H9 (cell line): ENCODE measurements around the gene COA1. TPM values are rescaled to one million over a fixed set of nuclear protein-coding genes. Genes with fewer than 3 reads are reported as not detected.

Experiments
- DNase-seq: peaks from one replicate; pipeline ENCODE4 v3.0.0-alpha.2; 2017
- H2AFZ ChIP-seq: one replicate; pipeline ENCODE4 v1.6.1; 2013; ENCODE audit warnings: mild to moderate bottlenecking, low read length, control low read depth, moderate library complexity
- H2AK5ac ChIP-seq: 2 replicates; pipeline ENCODE4 v1.6.1; 2013; ENCODE audit warnings: low read length, control low read depth, mixed read lengths; ENCODE audit not compliant: insufficient read length
- H2BK120ac ChIP-seq: one replicate; pipeline ENCODE4 v1.6.1; 2013; ENCODE audit warnings: low read depth, mild to moderate bottlenecking, low read length, control low read depth, inconsistent platforms; ENCODE audit not compliant: poor library complexity, severe bottlenecking
- H2BK12ac ChIP-seq: 2 replicates; pipeline ENCODE4 v1.6.1; 2013; ENCODE audit warnings: low read length, control low read depth, mixed read lengths, low read depth; ENCODE audit not compliant: insufficient read length
- H2BK15ac ChIP-seq: 2 replicates; pipeline ENCODE4 v1.6.1; 2013; ENCODE audit warnings: low read depth, low read length, control low read depth
- H2BK20ac ChIP-seq: one replicate; pipeline ENCODE4 v1.6.1; 2013; ENCODE audit warnings: low read depth, mild to moderate bottlenecking, low read length, control low read depth, inconsistent platforms; ENCODE audit not compliant: poor library complexity, severe bottlenecking
- H2BK5ac ChIP-seq: 2 replicates; pipeline ENCODE4 v1.6.1; 2013; ENCODE audit warnings: low read length, control low read depth, mixed read lengths; ENCODE audit not compliant: insufficient read length
- H3K14ac ChIP-seq: 2 replicates; pipeline ENCODE4 v1.6.1; 2013; ENCODE audit warnings: low read length, control low read depth; ENCODE audit not compliant: insufficient read depth
- H3K18ac ChIP-seq: 2 replicates; pipeline ENCODE4 v1.6.1; 2013; ENCODE audit warnings: low read depth, mild to moderate bottlenecking, mixed read lengths, low read length, control low read depth; ENCODE audit not compliant: insufficient read length
- H3K23ac ChIP-seq: 2 replicates; pipeline ENCODE4 v1.6.1; 2013; ENCODE audit warnings: low read length, control low read depth, mixed read lengths, low read depth; ENCODE audit not compliant: insufficient read length
- H3K23me2 ChIP-seq: 2 replicates; pipeline ENCODE4 v1.6.1; 2013; ENCODE audit warnings: low read depth, mild to moderate bottlenecking, mixed read lengths, low read length, control low read depth; ENCODE audit not compliant: insufficient read length, poor library complexity, severe bottlenecking
- H3K27ac ChIP-seq: 2 replicates; pipeline ENCODE4 v1.5.1; 2013; ENCODE audit warnings: low read length, control low read depth, mixed read lengths, low read depth; ENCODE audit not compliant: insufficient read length
- H3K27me3 ChIP-seq: 2 replicates; pipeline ENCODE4 v1.6.1; 2013; ENCODE audit warnings: low read length, control low read depth, inconsistent platforms; ENCODE audit not compliant: insufficient read depth
- H3K4ac ChIP-seq: 2 replicates; pipeline ENCODE4 v1.6.1; 2013; ENCODE audit warnings: low read depth, mild to moderate bottlenecking, control low read depth, inconsistent platforms, low read length, moderate library complexity
- H3K4me1 ChIP-seq: 2 replicates; pipeline ENCODE4 v1.6.1; 2013; ENCODE audit warnings: low read length, control low read depth, inconsistent platforms; ENCODE audit not compliant: insufficient read depth
- H3K4me2 ChIP-seq: 2 replicates; pipeline ENCODE4 v1.6.1; 2013; ENCODE audit warnings: low read length, control low read depth, mixed read lengths; ENCODE audit not compliant: insufficient read length, insufficient read depth
- H3K56ac ChIP-seq: 2 replicates; pipeline ENCODE4 v1.6.1; 2013; ENCODE audit warnings: low read depth, mild to moderate bottlenecking, mixed read lengths, low read length, control low read depth; ENCODE audit not compliant: insufficient read length
- H3K79me1 ChIP-seq: 2 replicates; pipeline ENCODE4 v1.6.1; 2013; ENCODE audit warnings: low read depth, mild to moderate bottlenecking, moderate library complexity, low read length, control low read depth, inconsistent platforms; ENCODE audit not compliant: insufficient read depth, poor library complexity, severe bottlenecking
- H3K79me2 ChIP-seq: 2 replicates; pipeline ENCODE4 v1.6.1; 2013; ENCODE audit warnings: low read length, control low read depth, inconsistent platforms; ENCODE audit not compliant: insufficient read depth
- H3K9ac ChIP-seq: 2 replicates; pipeline ENCODE4 v1.6.1; 2013; ENCODE audit warnings: low read length, control low read depth, mixed read lengths; ENCODE audit not compliant: insufficient read length; ENCODE audit errors: extremely low read depth
- H3K9me3 ChIP-seq: one replicate; pipeline ENCODE4 v1.6.1; 2013; ENCODE audit warnings: low read depth, low read length, inconsistent platforms; ENCODE audit not compliant: control insufficient read depth
- H3T11ph ChIP-seq: one replicate; pipeline ENCODE4 v1.6.1; 2013; ENCODE audit warnings: mild to moderate bottlenecking, low read length, control low read depth, inconsistent platforms
- H4K20me1 ChIP-seq: one replicate; pipeline ENCODE4 v1.6.1; 2013; ENCODE audit not compliant: control insufficient read depth, insufficient read length, insufficient read depth
- H4K5ac ChIP-seq: 2 replicates; pipeline ENCODE4 v1.6.1; 2013; ENCODE audit warnings: low read depth, mild to moderate bottlenecking, mixed read lengths, low read length, control low read depth; ENCODE audit not compliant: insufficient read length
- H4K8ac ChIP-seq: replicated peaks from 2 replicates; pipeline ENCODE4 v1.6.1; 2013; ENCODE audit warnings: low read length, control low read depth, mixed read lengths, low read depth; ENCODE audit not compliant: insufficient read length
- H4K91ac ChIP-seq: 2 replicates; pipeline ENCODE4 v1.6.1; 2013; ENCODE audit warnings: low read depth, mild to moderate bottlenecking, moderate library complexity, mixed read lengths, low read length, control low read depth; ENCODE audit not compliant: insufficient read length
- H3K27ac Mint-ChIP-seq, 3 experiments: 2 replicates in 2 of 3; 3 replicates in 1 of 3; pipeline ENCODE4 v1.8.0; 2020 to 2021; ENCODE audit warnings: mixed read lengths in 3 of 3, mild to moderate bottlenecking in 1 of 3, moderate library complexity in 1 of 3
- H3K27me3 Mint-ChIP-seq: 2 replicates; pipeline ENCODE4 v1.8.0; 2021; ENCODE audit warnings: low read depth, mild to moderate bottlenecking, moderate library complexity, mixed read lengths
- H3K36me3 Mint-ChIP-seq, 3 experiments: 2 replicates in 2 of 3; 3 replicates in 1 of 3; pipeline ENCODE4 v1.8.0; 2020 to 2021; ENCODE audit warnings: low read depth in 3 of 3, mixed read lengths in 3 of 3; ENCODE audit not compliant: insufficient read depth in 1 of 3
- H3K4me1 Mint-ChIP-seq, 2 experiments: 2 replicates each; pipeline ENCODE4 v1.8.0; 2020; ENCODE audit warnings: mixed read lengths in 2 of 2
- H3K4me3 Mint-ChIP-seq, 2 experiments: 2 replicates in 1 of 2; 3 replicates in 1 of 2; pipeline ENCODE4 v1.8.0; 2020 to 2021; ENCODE audit warnings: mild to moderate bottlenecking in 2 of 2, mixed read lengths in 2 of 2, moderate library complexity in 1 of 2
- H3K9me3 Mint-ChIP-seq, 2 experiments: 2 replicates in 1 of 2; 3 replicates in 1 of 2; pipeline ENCODE4 v1.8.0; 2020; ENCODE audit warnings: mild to moderate bottlenecking in 2 of 2, mixed read lengths in 2 of 2, moderate library complexity in 1 of 2
- WGBS: extraction: QIAGEN DNeasy Blood & Tissue Kit; methylation state at CpG from one replicate; pipeline ENCODE4 v1.1.7; 2013; ENCODE audit warnings: missing lambda C conversion rate, low lambda C conversion rate, mixed read lengths; ENCODE audit not compliant: insufficient read length; ENCODE audit errors: extremely low coverage; 5-methylcytosine and 5-hydroxymethylcytosine counted together
- total RNA-seq: library from RNA; stranded (reverse); gene quantifications from 2 replicates; pipeline ENCODE4 v1.2.1, GENCODE V29; 2021
- TF ChIP-seq, protein P1 (sequence below): fragments of 200-600 bp; sonication (generic); conservative IDR thresholded peaks from 3 replicates; pipeline ENCODE4 v1.8.0; 2021; ENCODE audit warnings: antibody characterized with exemption, mild to moderate bottlenecking

Gene COA1
- total RNA-seq, 1 experiment from 2014 or later: 138 TPM

GRCh38 chr7:43747328-43748105 lies 18.2 kb upstream of the COA1 start:
- Histone ChIP-seq H2AFZ (no peak overlapping the region), H3K4me2 (no peak overlapping the region)

More at GRCh38 chr7:43747328-43748105, 18.2 kb upstream of the COA1 start:
- no peak overlapping the region for H2BK12ac ChIP-seq
- Mint-ChIP-seq H3K4me3 (no peak overlapping the region), H3K9me3 (no peaks in the 10 kb centered on the region; a peak in 1 of 5 replicates), H3K4me1 (peaks cover 5 to 7% of the 10 kb centered on the region in 2 experiments), H3K27ac (no peak overlapping the region), H3K36me3 (no peaks in the 10 kb centered on the region), H3K27me3 (peaks cover 5% of the 10 kb centered on the region)
- no peaks in the 10 kb centered on the region for H3K4me1 ChIP-seq
- no peak overlapping the region for H3K23ac ChIP-seq
- H3K4ac ChIP-seq: no peak overlapping the region
- H3K9ac ChIP-seq: no peak overlapping the region
- H4K8ac ChIP-seq: no peak overlapping the region
- H2BK15ac ChIP-seq: no peak overlapping the region
- no peaks in the 10 kb centered on the region for H3K79me1 ChIP-seq
- no CpG with 5 or more reads among the region's 9 CpGs for whole genome bisulfite sequencing
- H3K56ac ChIP-seq: no peak overlapping the region
- H3T11ph ChIP-seq: no peak overlapping the region
- DNase-seq: no peak
- no peaks in the 10 kb centered on the region for H3K27me3 ChIP-seq
- H2BK120ac ChIP-seq: no peak overlapping the region
- TF ChIP-seq, protein P1, sequence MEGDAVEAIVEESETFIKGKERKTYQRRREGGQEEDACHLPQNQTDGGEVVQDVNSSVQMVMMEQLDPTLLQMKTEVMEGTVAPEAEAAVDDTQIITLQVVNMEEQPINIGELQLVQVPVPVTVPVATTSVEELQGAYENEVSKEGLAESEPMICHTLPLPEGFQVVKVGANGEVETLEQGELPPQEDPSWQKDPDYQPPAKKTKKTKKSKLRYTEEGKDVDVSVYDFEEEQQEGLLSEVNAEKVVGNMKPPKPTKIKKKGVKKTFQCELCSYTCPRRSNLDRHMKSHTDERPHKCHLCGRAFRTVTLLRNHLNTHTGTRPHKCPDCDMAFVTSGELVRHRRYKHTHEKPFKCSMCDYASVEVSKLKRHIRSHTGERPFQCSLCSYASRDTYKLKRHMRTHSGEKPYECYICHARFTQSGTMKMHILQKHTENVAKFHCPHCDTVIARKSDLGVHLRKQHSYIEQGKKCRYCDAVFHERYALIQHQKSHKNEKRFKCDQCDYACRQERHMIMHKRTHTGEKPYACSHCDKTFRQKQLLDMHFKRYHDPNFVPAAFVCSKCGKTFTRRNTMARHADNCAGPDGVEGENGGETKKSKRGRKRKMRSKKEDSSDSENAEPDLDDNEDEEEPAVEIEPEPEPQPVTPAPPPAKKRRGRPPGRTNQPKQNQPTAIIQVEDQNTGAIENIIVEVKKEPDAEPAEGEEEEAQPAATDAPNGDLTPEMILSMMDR: no peak
- H3K14ac ChIP-seq: no peak overlapping the region
- no peaks in the 10 kb centered on the region for H3K23me2 ChIP-seq
- H3K27ac ChIP-seq: no peak overlapping the region
- no peak overlapping the region for H3K18ac ChIP-seq
- H2BK20ac ChIP-seq: no peak overlapping the region
- no peaks in the 10 kb centered on the region for H4K20me1 ChIP-seq
- no peak overlapping the region for H2AK5ac ChIP-seq
- no peak overlapping the region for H4K5ac ChIP-seq
- no peaks in the 10 kb centered on the region for H3K79me2 ChIP-seq
- no peaks in the 10 kb centered on the region for H3K9me3 ChIP-seq
- H4K91ac ChIP-seq: no peak overlapping the region
- H2BK5ac ChIP-seq: no peak overlapping the region
